Gastrocnemius medialis (tissue), 4 donors: Measurements from ENCODE around the gene SPG7. TPM values are rescaled to one million over a fixed set of nuclear protein-coding genes. Genes with fewer than 3 reads are reported as not detected.

ENCODE experiments used
- ATAC-seq, 2 donors: fragments of 150-250 bp; one replicate each; pipeline ENCODE4 v1.9.1; 2016
- DNase-seq, 2 donors: peaks; one replicate each; pipeline ENCODE4 v3.0.0-alpha.2; 2019
- H3K27ac ChIP-seq, 4 donors: fragments of 200-600 bp; sonication (generic); 1 replicate in 1 of 4; 2 replicates in 3 of 4; pipeline ENCODE4 v1.5.1; 2016 to 2018; ENCODE audit warnings: mild to moderate bottlenecking in 2 of 4, moderate library complexity in 1 of 4
- H3K27me3 ChIP-seq, 3 donors: fragments of 200-600 bp; sonication (generic) in 2 of 3; 1 replicate in 1 of 3; 2 replicates in 2 of 3; pipeline versions ENCODE4 v1.5.1 to v1.6.0; 2016 to 2019; ENCODE audit warnings: mild to moderate bottlenecking in 1 of 3, moderate library complexity in 1 of 3
- H3K36me3 ChIP-seq, 2 donors: fragments of 200-600 bp; sonication (generic) in 1 of 2; one replicate each; pipeline ENCODE4 v1.5.1; 2017 to 2018
- H3K4me1 ChIP-seq, 2 donors: fragments of 200-600 bp; sonication (generic) in 1 of 2; one replicate each; pipeline ENCODE4 v1.5.1; 2016 to 2017; ENCODE audit warnings: mild to moderate bottlenecking in 2 of 2
- H3K4me3 ChIP-seq, 4 donors: fragments of 200-600 bp; sonication (generic) in 3 of 4; 1 replicate in 1 of 4; 2 replicates in 3 of 4; pipeline ENCODE4 v1.5.1; 2016 to 2019; ENCODE audit warnings: mild to moderate bottlenecking in 2 of 4
- H3K9me3 ChIP-seq, 3 donors: fragments of 200-600 bp; sonication (generic) in 2 of 3; 1 replicate in 1 of 3; 2 replicates in 2 of 3; pipeline ENCODE4 v1.5.1; 2016 to 2019
- CTCF ChIP-seq, 5 experiments: fragments of 450-650 bp in 3 of 5; fragments of 200-600 bp in 2 of 5; sonication (generic) in 2 of 5; IDR thresholded peaks in 4 of 5; conservative IDR thresholded peaks in 1 of 5; 1 replicate in 4 of 5; 2 replicates in 1 of 5; pipeline ENCODE4 v1.5.1; 2016 to 2019; ENCODE audit warnings: antibody characterized with exemption in 5 of 5, mild to moderate bottlenecking in 3 of 5, moderate library complexity in 3 of 5
- POLR2A ChIP-seq, 2 donors: fragments of 450-650 bp; IDR thresholded peaks; one replicate each; pipeline ENCODE4 v1.6.1; 2017; ENCODE audit warnings: antibody characterized with exemption in 2 of 2, mild to moderate bottlenecking in 2 of 2, moderate library complexity in 2 of 2
- in situ Hi-C, 4 donors: fragments of 200-750 bp; cut with MboI; loops; one replicate each; pipeline versions ENCODE4 v1.15.0 to v1.8.0; 2017; ENCODE audit warnings: low sequenced_read_pairs in 4 of 4
- intact Hi-C: fragments of 100-400 bp; cut with DNase I; formaldehyde crosslinking; loops from one replicate; pipeline ENCODE4 v1.15.1; 2023; ENCODE audit warnings: low total_unique reads
- total RNA-seq, 4 donors: library from RNA; depleted of rRNA; stranded (reverse); fragments of >200 nt; gene quantifications; one replicate each; pipeline versions ENCODE4 v1.1.0 to v1.2.3, GENCODE V29; 2016

SPG7 gene
- total RNA-seq, 4 donors from 2014 or later, result 67.7 to 117 (median 100.0) TPM

- Histone ChIP-seq H3K36me3 (peaks cover 0 to 61% of the 10 kb centered on the region in 2 donors), H3K9me3 (no peaks in the 10 kb centered on the region), H3K27me3 (no peaks in the 10 kb centered on the region), H3K4me3 (no peak overlapping the region), H3K27ac (peak overlapping the region in 3 of 4 donors; percentile 79 to 89 (median 86)), H3K4me1 (peaks cover 14 to 17% of the 10 kb centered on the region in 2 donors)
- DNase-seq (no peak), ATAC-seq (no peak)
- no peak for TF ChIP-seq CTCF (IDR thresholded peaks at IDR 0.05 in 4 of 5, conservative IDR thresholded peaks at IDR 0.05 in 1 of 5)
- TF ChIP-seq POLR2A (IDR thresholded peaks at IDR 0.05), result no peak
- intact Hi-C loops (no loop called here), in situ Hi-C loops (loop anchor here in 2 of 4 donors (25.0 kb wide), 2 partner anchors 187 to 287 kb away; no protein-coding TSS in a partner anchor)
Observed at GRCh38 chr16:89523680-89524344, 15.6 kb downstream of the SPG7 start.

GRCh38 chr16:89525146-89525913, 17.1 kb downstream of the SPG7 start:
- DNase-seq (peak; percentile 50 to 87), ATAC-seq (peak; percentile 87 to 93)
- peaks cover 0 to 63% of the 10 kb centered on the region in 2 donors for H3K36me3 ChIP-seq
- intact Hi-C loops (no loop called here), in situ Hi-C loops (no loop called here)
- H3K4me1 ChIP-seq, result peaks cover 14 to 17% of the 10 kb centered on the region in 2 donors
- no peak overlapping the region for H3K4me3 ChIP-seq
- no peaks in the 10 kb centered on the region for H3K9me3 ChIP-seq
- no peaks in the 10 kb centered on the region for H3K27me3 ChIP-seq
- H3K27ac ChIP-seq, result peak overlapping the region; percentile 79 to 90 (median 88)
- TF ChIP-seq CTCF (IDR thresholded peaks at IDR 0.05 in 4 of 5, conservative IDR thresholded peaks at IDR 0.05 in 1 of 5) (no peak), POLR2A (IDR thresholded peaks at IDR 0.05) (peak in 1 of 2 donors; percentile 37)

- Histone ChIP-seq H3K36me3 (peaks cover 0 to 75% of the 10 kb centered on the region in 2 donors), H3K27me3 (no peaks in the 10 kb centered on the region), H3K27ac (no peak overlapping the region), H3K4me1 (peaks cover 38 to 48% of the 10 kb centered on the region in 2 donors), H3K9me3 (no peaks in the 10 kb centered on the region), H3K4me3 (no peak overlapping the region)
- TF ChIP-seq POLR2A (IDR thresholded peaks at IDR 0.05), result no peak
- TF ChIP-seq CTCF (IDR thresholded peaks at IDR 0.05 in 4 of 5, conservative IDR thresholded peaks at IDR 0.05 in 1 of 5), result no peak
- no peak for ATAC-seq
- intact Hi-C loops, result no loop called here
- no peak for DNase-seq
- in situ Hi-C loops, result no loop called here
Observed at GRCh38 chr16:89529097-89529496, 20.9 kb downstream of the SPG7 start.

- intact Hi-C loops (no loop called here), in situ Hi-C loops (no loop called here)
- no peaks in the 10 kb centered on the region for H3K27me3 ChIP-seq
- TF ChIP-seq POLR2A (IDR thresholded peaks at IDR 0.05) (no peak), CTCF (IDR thresholded peaks at IDR 0.05 in 4 of 5, conservative IDR thresholded peaks at IDR 0.05 in 1 of 5) (no peak)
- DNase-seq (peak in 1 of 2 donors; percentile 65), ATAC-seq (peak; percentile 12 to 20)
- H3K36me3 ChIP-seq, result peaks cover 0 to 83% of the 10 kb centered on the region in 2 donors
- H3K4me1 ChIP-seq, result peaks cover 39 to 54% of the 10 kb centered on the region in 2 donors
- no peak overlapping the region for H3K4me3 ChIP-seq
- peak overlapping the region in 3 of 4 donors; percentile 70 to 82 (median 71) for H3K27ac ChIP-seq
- no peaks in the 10 kb centered on the region for H3K9me3 ChIP-seq
Observed at GRCh38 chr16:89530401-89531381, 22.5 kb downstream of the SPG7 start.
